Trophoblast cell (in vitro differentiated cells and primary cell): ENCODE data around the gene EGFL7.

Source experiments
- DNase-seq, 2 donors: peaks; one replicate each; pipeline ENCODE4 v3.0.0-alpha.2; 2016
- H2AFZ ChIP-seq: 2 replicates; pipeline ENCODE4 v1.6.1; 2013; ENCODE audit warnings: low read length, moderate library complexity, mild to moderate bottlenecking; ENCODE audit not compliant: insufficient read depth, poor library complexity
- H2AK5ac ChIP-seq: 2 replicates; pipeline ENCODE4 v1.6.1; 2013; ENCODE audit warnings: mild to moderate bottlenecking, low read length
- H2BK120ac ChIP-seq: 2 replicates; pipeline ENCODE4 v1.6.1; 2013; ENCODE audit warnings: low read length, mild to moderate bottlenecking, moderate library complexity; ENCODE audit not compliant: insufficient read depth, poor library complexity
- H2BK12ac ChIP-seq: 2 replicates; pipeline ENCODE4 v1.6.1; 2013; ENCODE audit warnings: mild to moderate bottlenecking, low read length, moderate library complexity
- H2BK5ac ChIP-seq: 2 replicates; pipeline ENCODE4 v1.6.1; 2013; ENCODE audit warnings: low read length, low read depth, moderate library complexity, mild to moderate bottlenecking; ENCODE audit not compliant: poor library complexity
- H3K14ac ChIP-seq: 2 replicates; pipeline ENCODE4 v1.6.1; 2013; ENCODE audit warnings: mild to moderate bottlenecking, low read length
- H3K18ac ChIP-seq: 2 replicates; pipeline ENCODE4 v1.6.1; 2013; ENCODE audit warnings: mild to moderate bottlenecking, low read length
- H3K23ac ChIP-seq: 2 replicates; pipeline ENCODE4 v1.6.1; 2013; ENCODE audit warnings: low read length
- H3K27ac ChIP-seq: 2 replicates; pipeline ENCODE4 v1.5.1; 2013; ENCODE audit warnings: low read depth, mild to moderate bottlenecking, inconsistent platforms, low read length, moderate library complexity
- H3K27me3 ChIP-seq: 2 replicates; pipeline ENCODE4 v1.6.1; 2013; ENCODE audit warnings: inconsistent platforms, mild to moderate bottlenecking, low read length, moderate library complexity; ENCODE audit not compliant: insufficient read depth
- H3K36me3 ChIP-seq, 2 experiments: 1 replicate in 1 of 2; 2 replicates in 1 of 2; pipeline ENCODE4 v1.6.1; 2013; ENCODE audit warnings: low read length in 2 of 2, mild to moderate bottlenecking in 2 of 2, moderate library complexity in 1 of 2; ENCODE audit not compliant: insufficient read depth in 2 of 2, control insufficient read depth in 1 of 2
- H3K4ac ChIP-seq: 2 replicates; pipeline ENCODE4 v1.6.1; 2013; ENCODE audit warnings: low read depth, mild to moderate bottlenecking, low read length, moderate library complexity
- H3K4me1 ChIP-seq, 2 experiments: 1 replicate in 1 of 2; 2 replicates in 1 of 2; pipeline ENCODE4 v1.6.1; 2013; ENCODE audit warnings: low read length in 2 of 2, mild to moderate bottlenecking in 2 of 2, moderate library complexity in 1 of 2; ENCODE audit not compliant: insufficient read depth in 2 of 2, control insufficient read depth in 1 of 2
- H3K4me2 ChIP-seq: 2 replicates; pipeline ENCODE4 v1.6.1; 2013; ENCODE audit warnings: inconsistent platforms, mild to moderate bottlenecking, low read length, moderate library complexity
- H3K4me3 ChIP-seq: 2 replicates; pipeline ENCODE4 v1.5.1; 2013; ENCODE audit warnings: mild to moderate bottlenecking, low read depth, low read length, inconsistent platforms
- H3K79me1 ChIP-seq: one replicate; pipeline ENCODE4 v1.6.1; 2013; ENCODE audit warnings: low read length
- H3K79me2 ChIP-seq: 2 replicates; pipeline ENCODE4 v1.6.1; 2013; ENCODE audit warnings: low read length, mild to moderate bottlenecking; ENCODE audit not compliant: control insufficient read depth, insufficient read depth, poor library complexity
- H3K9ac ChIP-seq: 2 replicates; pipeline ENCODE4 v1.6.1; 2013; ENCODE audit warnings: mild to moderate bottlenecking, low read length
- H3K9me3 ChIP-seq: 2 replicates; pipeline ENCODE4 v1.6.1; 2013; ENCODE audit warnings: low read depth, mild to moderate bottlenecking, control low read depth, inconsistent platforms, low read length; ENCODE audit not compliant: insufficient read depth
- H4K12ac ChIP-seq: 2 replicates; pipeline ENCODE4 v1.6.1; 2013; ENCODE audit warnings: low read depth, mild to moderate bottlenecking, low read length, moderate library complexity
- H4K8ac ChIP-seq: 2 replicates; pipeline ENCODE4 v1.6.1; 2013; ENCODE audit warnings: low read depth, mild to moderate bottlenecking, low read length, moderate library complexity
- H4K91ac ChIP-seq: one replicate; pipeline ENCODE4 v1.6.1; 2013; ENCODE audit warnings: low read depth, mild to moderate bottlenecking, low read length, moderate library complexity
- WGBS: extraction: QIAGEN DNeasy Blood & Tissue Kit; methylation state at CpG from one replicate; pipeline ENCODE4 v1.1.7; 2013; ENCODE audit warnings: missing lambda C conversion rate; ENCODE audit not compliant: insufficient read length, insufficient coverage; ENCODE audit errors: extremely low coverage; 5-methylcytosine and 5-hydroxymethylcytosine counted together

EGFL7 gene

DNA sequence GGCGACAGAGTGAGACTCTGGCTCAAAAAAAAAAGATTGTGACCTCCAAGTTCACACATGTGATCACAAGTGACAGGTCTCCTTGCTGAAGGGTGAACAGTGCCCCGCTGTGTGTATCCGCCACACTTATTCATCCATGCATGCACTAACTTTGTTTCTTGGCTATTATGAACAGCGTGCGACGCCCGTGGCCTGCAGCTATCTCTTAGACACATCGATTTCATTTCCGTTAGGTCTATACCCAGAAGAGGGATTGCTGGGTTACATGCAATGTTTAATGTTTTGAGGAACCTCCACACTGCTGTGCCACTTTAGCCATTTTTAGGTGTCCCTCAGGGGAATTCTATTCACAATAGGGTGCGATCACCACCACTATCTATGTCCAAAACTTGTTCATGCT lies 12.1 kb upstream of the EGFL7 start:
- Histone ChIP-seq H3K4me3 (no peak overlapping the region), H2BK12ac (no peak overlapping the region), H3K4me2 (no peak overlapping the region), H3K36me3 (no peaks in the 10 kb centered on the region), H2BK5ac (no peak overlapping the region), H3K9me3 (no peaks in the 10 kb centered on the region), H3K4ac (no peak overlapping the region), H3K23ac (no peak overlapping the region), H3K9ac (no peak overlapping the region), H3K27me3 (no peaks in the 10 kb centered on the region), H3K79me2 (no peaks in the 10 kb centered on the region), H2AK5ac (no peak overlapping the region), H4K91ac (no peak overlapping the region), H4K12ac (no peak overlapping the region), H3K18ac (no peak overlapping the region), H4K8ac (no peak overlapping the region), H3K27ac (no peak overlapping the region), H2BK120ac (no peak overlapping the region), H3K79me1 (no peaks in the 10 kb centered on the region), H3K4me1 (peaks cover 3 to 4% of the 10 kb centered on the region in 2 experiments), H3K14ac (no peak overlapping the region), H2AFZ (no peak overlapping the region)
- no peak for DNase-seq
- no CpG with 5 or more reads among the region's 10 CpGs for WGBS

DNA sequence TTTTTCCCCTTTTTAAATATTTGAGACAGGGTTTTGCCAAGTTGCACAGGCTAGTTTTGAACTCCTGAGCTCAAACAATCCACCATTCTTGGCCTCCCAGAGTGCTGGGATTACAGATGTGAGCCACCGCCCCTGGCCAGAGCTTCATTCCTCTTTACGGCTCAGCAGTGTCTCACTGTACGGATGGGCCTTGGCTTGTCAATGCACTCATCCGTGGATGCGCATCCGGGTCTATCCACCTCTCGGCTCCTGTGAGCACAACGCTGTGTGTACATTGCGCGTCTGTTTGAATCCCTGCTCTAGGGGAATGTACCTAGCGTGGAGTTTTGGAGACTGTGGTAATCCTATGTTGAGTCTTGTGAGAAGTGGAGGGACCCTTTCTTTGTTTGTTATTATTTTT lies 10.9 kb upstream of the EGFL7 start:
- H3K9ac ChIP-seq, result no peak overlapping the region
- whole genome bisulfite sequencing, result no CpG with 5 or more reads among the region's 11 CpGs
- no peak overlapping the region for H4K91ac ChIP-seq
- no peak overlapping the region for H3K4ac ChIP-seq
- H2AK5ac ChIP-seq, result no peak overlapping the region
- DNase-seq, result no peak
- no peaks in the 10 kb centered on the region for H3K36me3 ChIP-seq
- peaks cover 3 to 8% of the 10 kb centered on the region in 2 experiments for H3K4me1 ChIP-seq
- no peak overlapping the region for H2BK5ac ChIP-seq
- no peaks in the 10 kb centered on the region for H3K27me3 ChIP-seq
- no peaks in the 10 kb centered on the region for H3K9me3 ChIP-seq
- H3K4me2 ChIP-seq, result no peak overlapping the region
- no peak overlapping the region for H3K23ac ChIP-seq
- H3K79me2 ChIP-seq, result no peaks in the 10 kb centered on the region
- no peak overlapping the region for H4K8ac ChIP-seq
- no peak overlapping the region for H4K12ac ChIP-seq
- H2BK120ac ChIP-seq, result no peak overlapping the region
- H3K14ac ChIP-seq, result no peak overlapping the region
- no peak overlapping the region for H3K27ac ChIP-seq
- H3K79me1 ChIP-seq, result no peaks in the 10 kb centered on the region
- no peak overlapping the region for H3K18ac ChIP-seq
- H2AFZ ChIP-seq, result no peak overlapping the region
- H2BK12ac ChIP-seq, result no peak overlapping the region
- no peak overlapping the region for H3K4me3 ChIP-seq

DNA sequence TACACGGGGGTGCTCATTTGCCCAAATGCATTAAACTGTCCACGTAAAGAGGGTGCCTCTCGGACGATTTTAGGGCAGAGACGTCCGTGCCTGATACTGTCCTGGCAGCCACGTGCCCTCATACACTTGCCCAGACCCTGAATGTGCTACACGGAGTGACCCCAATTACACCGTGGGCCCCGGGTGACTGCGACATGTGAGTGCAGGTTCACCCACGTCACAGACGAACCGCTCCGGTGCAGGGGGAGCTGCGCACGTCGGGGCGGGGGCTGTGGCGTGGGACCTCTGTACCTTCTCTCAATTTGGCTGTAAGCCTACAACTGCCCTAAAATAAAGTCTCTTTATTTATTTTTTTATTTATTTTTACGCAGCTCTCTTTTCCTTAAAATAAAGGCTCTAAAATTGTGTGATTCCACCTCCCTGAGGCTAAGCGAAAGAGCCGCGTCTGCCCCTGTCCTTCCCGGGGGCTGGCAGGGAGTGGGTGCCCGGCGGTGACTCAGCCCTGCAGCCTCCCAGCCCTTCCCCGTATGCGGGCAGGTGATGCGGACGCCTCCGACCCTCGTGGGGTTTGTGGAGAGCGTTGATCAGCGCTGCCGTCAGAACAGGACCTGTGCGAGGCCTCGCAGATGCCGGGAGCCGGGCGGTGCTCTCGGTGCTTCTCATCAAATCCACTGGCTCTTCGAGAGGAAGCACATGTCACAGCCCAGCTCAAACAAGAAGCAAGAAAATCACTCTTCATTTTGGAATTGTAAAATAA lies 9.2 kb upstream of the EGFL7 start:
- no peak overlapping the region for H2BK12ac ChIP-seq
- no peak overlapping the region for H3K4me3 ChIP-seq
- no peaks in the 10 kb centered on the region for H3K9me3 ChIP-seq
- H3K14ac ChIP-seq, result no peak overlapping the region
- no peak for DNase-seq
- H3K23ac ChIP-seq, result no peak overlapping the region
- no peak overlapping the region for H2BK5ac ChIP-seq
- H3K79me1 ChIP-seq, result no peaks in the 10 kb centered on the region
- H3K27ac ChIP-seq, result no peak overlapping the region
- no peaks in the 10 kb centered on the region for H3K36me3 ChIP-seq
- H3K4me1 ChIP-seq, result peaks cover 3 to 8% of the 10 kb centered on the region in 2 experiments
- no peak overlapping the region for H4K12ac ChIP-seq
- H2AK5ac ChIP-seq, result no peak overlapping the region
- H3K18ac ChIP-seq, result no peak overlapping the region
- no peaks in the 10 kb centered on the region for H3K79me2 ChIP-seq
- no peak overlapping the region for H3K9ac ChIP-seq
- no peak overlapping the region for H2BK120ac ChIP-seq
- H3K4ac ChIP-seq, result no peak overlapping the region
- no peak overlapping the region for H4K91ac ChIP-seq
- no peak overlapping the region for H3K4me2 ChIP-seq
- no peak overlapping the region for H2AFZ ChIP-seq
- WGBS, result no CpG with 5 or more reads among the region's 43 CpGs
- H4K8ac ChIP-seq, result no peak overlapping the region
- H3K27me3 ChIP-seq, result no peaks in the 10 kb centered on the region

DNA sequence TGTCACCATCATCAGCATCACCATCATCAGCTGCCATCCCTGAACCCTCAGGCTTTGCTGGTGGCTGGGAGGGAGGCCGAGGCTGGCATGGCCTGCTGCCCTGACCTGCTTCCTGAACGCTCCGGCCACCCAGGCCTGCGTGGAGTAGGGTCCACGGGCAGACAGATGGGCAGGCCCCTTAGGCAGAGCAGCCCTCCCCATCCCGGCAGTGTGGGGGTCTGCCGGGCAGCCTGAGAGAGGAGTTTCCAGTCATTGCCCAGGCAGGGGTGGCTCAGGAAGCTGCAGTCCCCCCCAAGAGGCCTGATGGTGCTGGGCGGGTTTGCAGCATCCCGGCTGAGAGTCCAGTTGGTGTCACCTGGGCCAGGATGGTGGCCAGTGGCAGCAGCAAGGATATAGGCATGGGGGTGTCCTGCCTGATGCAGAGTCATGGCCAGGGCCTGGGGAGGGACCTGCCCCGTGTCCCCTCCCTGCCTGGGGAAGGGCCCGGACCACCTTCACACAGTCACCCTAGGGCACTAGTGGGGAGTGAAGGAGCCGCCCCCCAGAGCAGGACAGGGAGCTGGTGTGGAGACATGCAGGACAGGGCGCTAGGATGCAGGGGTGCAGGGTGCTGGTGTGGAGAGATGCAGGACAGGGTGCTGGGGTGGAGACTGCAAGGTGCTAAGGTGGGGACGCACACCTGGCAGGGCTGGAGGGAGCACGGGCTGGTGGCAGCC lies 7.7 kb upstream of the EGFL7 start:
- H3K36me3 ChIP-seq, result no peaks in the 10 kb centered on the region
- no peak overlapping the region for H4K8ac ChIP-seq
- no peak overlapping the region for H2BK120ac ChIP-seq
- no peak overlapping the region for H3K4me2 ChIP-seq
- H3K4me3 ChIP-seq, result no peak overlapping the region
- peak overlapping the region; percentile 18 for H3K14ac ChIP-seq
- H4K91ac ChIP-seq, result peak overlapping the region; percentile 21
- H3K9ac ChIP-seq, result no peak overlapping the region
- H3K27ac ChIP-seq, result no peak overlapping the region
- H3K27me3 ChIP-seq, result no peaks in the 10 kb centered on the region
- H4K12ac ChIP-seq, result no peak overlapping the region
- no peak for DNase-seq
- no peaks in the 10 kb centered on the region for H3K79me2 ChIP-seq
- no peak overlapping the region for H2AFZ ChIP-seq
- no peak overlapping the region for H3K23ac ChIP-seq
- H2BK12ac ChIP-seq, result peak overlapping the region; percentile 6
- no peak overlapping the region for H2BK5ac ChIP-seq
- H2AK5ac ChIP-seq, result peak overlapping the region; percentile 30
- peaks cover 3 to 8% of the 10 kb centered on the region in 2 experiments for H3K4me1 ChIP-seq
- WGBS, result no CpG with 5 or more reads among the region's 15 CpGs
- H3K4ac ChIP-seq, result no peak overlapping the region
- no peak overlapping the region for H3K18ac ChIP-seq
- peaks cover 2% of the 10 kb centered on the region for H3K9me3 ChIP-seq
- H3K79me1 ChIP-seq, result no peaks in the 10 kb centered on the region
